GM18873 (cell line): ENCODE measurements around the gene EYA3.

ENCODE experiments used
- ATAC-seq: cut with Tn5 transposase; IDR thresholded peaks from one replicate; pipeline ENCODE4 v1.9.1; 2021; ENCODE audit warnings: mild to moderate bottlenecking, moderate library complexity, moderate number of reproducible peaks; ENCODE audit not compliant: unreplicated experiment, low FRiP score

The EYA3 gene

GRCh38 chr1:28074892-28075511 is 13.4 kb downstream of the EYA3 start:
- ATAC-seq, result no peak

GRCh38 chr1:28073867-28074266 is 14.5 kb downstream of the EYA3 start:
- no peak for ATAC-seq

- no peak for ATAC-seq
Observed at GRCh38 chr1:28071813-28072212, 16.6 kb downstream of the EYA3 start.

GRCh38 chr1:28070725-28071593 is 17.5 kb downstream of the EYA3 start:
- ATAC-seq, result no peak

- no peak for ATAC-seq
Observed at GRCh38 chr1:28067523-28068090, 20.8 kb downstream of the EYA3 start.

GRCh38 chr1:28066393-28067154 is 21.8 kb downstream of the EYA3 start:
- no peak for ATAC-seq

- ATAC-seq, result no peak
Observed at GRCh38 chr1:28064064-28064463, 24.3 kb downstream of the EYA3 start.

- no peak for ATAC-seq
Observed at GRCh38 chr1:28062806-28063205, 25.6 kb downstream of the EYA3 start.

GRCh38 chr1:28058971-28059878 is 29.2 kb downstream of the EYA3 start:
- no peak for ATAC-seq

GRCh38 chr1:28058168-28058567 is 30.2 kb downstream of the EYA3 start:
- ATAC-seq, result no peak

- no peak for ATAC-seq
Observed at GRCh38 chr1:28056129-28056925, 32.1 kb downstream of the EYA3 start.

GRCh38 chr1:28050776-28051175 is 37.6 kb downstream of the EYA3 start:
- ATAC-seq, result no peak

- no peak for ATAC-seq
Observed at GRCh38 chr1:28046716-28047115, 41.7 kb downstream of the EYA3 start.

GRCh38 chr1:28045777-28046176 is 42.6 kb downstream of the EYA3 start:
- ATAC-seq, result no peak

GRCh38 chr1:28044399-28044798 is 44.0 kb downstream of the EYA3 start:
- ATAC-seq, result no peak

- ATAC-seq, result no peak
Observed at GRCh38 chr1:28039341-28039740, 49.1 kb downstream of the EYA3 start.

- no peak for ATAC-seq
Observed at GRCh38 chr1:28037946-28038345, 50.5 kb downstream of the EYA3 start.

- no peak for ATAC-seq
Observed at GRCh38 chr1:28037206-28037605, 51.2 kb downstream of the EYA3 start.

- ATAC-seq, result no peak
Observed at GRCh38 chr1:28036431-28036830, 52.0 kb downstream of the EYA3 start.
